Measurements from ENCODE around the gene SIPA1L3. TPM values are rescaled to one million over a fixed set of nuclear protein-coding genes. Genes with fewer than 3 reads are reported as not detected.

SIPA1L3 gene
- total and polyA plus RNA-seq, 12 donors = 2.8 to 24.2 (median 12.3) TPM

DNA sequence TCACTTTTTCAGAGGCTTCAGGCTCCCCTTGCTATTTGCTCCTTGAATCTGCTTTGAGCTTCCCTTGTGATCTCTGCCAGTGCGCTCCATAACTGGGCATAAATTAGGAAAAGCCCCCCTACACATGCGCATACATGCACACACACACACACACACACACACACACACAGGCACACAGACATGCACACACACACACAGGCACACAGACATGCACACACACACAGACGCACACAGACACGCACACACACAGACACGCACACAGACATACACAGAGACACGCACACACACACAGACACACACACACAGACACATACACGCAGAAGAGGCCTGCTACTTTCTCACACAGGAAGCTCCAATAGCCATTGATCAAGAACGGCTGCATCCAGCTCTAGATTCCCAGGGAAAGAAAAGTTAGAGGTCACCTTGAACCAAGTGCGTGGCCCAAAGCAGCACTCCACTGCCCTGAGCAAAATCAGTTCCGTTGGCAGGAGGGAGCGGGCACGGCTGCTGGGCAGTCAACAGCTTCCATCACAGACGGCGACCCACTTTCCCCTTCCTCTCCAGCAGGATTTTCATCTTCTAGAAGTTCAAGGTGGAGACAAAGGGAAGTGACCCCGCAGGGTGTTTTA, 171.4 kb downstream of the SIPA1L3 start:
- Histone ChIP-seq H3K27me3 (no peaks in the 10 kb centered on the region), H3K27ac (no peak overlapping the region), H3K36me3 (peaks cover 0 to 17% (median 10%) of the 10 kb centered on the region in 9 donors), H3K4me1 (peaks cover 0 to 12% (median 0%) of the 10 kb centered on the region in 9 donors), H3K9me3 (peaks cover 0 to 9% (median 0%) of the 10 kb centered on the region in 11 donors), H3K4me3 (no peak overlapping the region)
- DNase-seq (no peak), ATAC-seq (no peak)
- TF ChIP-seq, protein P1, sequence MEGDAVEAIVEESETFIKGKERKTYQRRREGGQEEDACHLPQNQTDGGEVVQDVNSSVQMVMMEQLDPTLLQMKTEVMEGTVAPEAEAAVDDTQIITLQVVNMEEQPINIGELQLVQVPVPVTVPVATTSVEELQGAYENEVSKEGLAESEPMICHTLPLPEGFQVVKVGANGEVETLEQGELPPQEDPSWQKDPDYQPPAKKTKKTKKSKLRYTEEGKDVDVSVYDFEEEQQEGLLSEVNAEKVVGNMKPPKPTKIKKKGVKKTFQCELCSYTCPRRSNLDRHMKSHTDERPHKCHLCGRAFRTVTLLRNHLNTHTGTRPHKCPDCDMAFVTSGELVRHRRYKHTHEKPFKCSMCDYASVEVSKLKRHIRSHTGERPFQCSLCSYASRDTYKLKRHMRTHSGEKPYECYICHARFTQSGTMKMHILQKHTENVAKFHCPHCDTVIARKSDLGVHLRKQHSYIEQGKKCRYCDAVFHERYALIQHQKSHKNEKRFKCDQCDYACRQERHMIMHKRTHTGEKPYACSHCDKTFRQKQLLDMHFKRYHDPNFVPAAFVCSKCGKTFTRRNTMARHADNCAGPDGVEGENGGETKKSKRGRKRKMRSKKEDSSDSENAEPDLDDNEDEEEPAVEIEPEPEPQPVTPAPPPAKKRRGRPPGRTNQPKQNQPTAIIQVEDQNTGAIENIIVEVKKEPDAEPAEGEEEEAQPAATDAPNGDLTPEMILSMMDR (IDR thresholded peaks at IDR 0.05) = no peak
- WGBS, 2 donors = 76 to 91% methylated on average over 15 of the region's 15 CpGs
- intact Hi-C loops (cut with DNase I) = no loop called here

GRCh38 chr19:38079926-38080380, 172.9 kb downstream of the SIPA1L3 start:
- Histone ChIP-seq H3K4me3 (no peak overlapping the region), H3K4me1 (peaks cover 0 to 12% (median 0%) of the 10 kb centered on the region in 9 donors), H3K27me3 (no peaks in the 10 kb centered on the region), H3K36me3 (peaks cover 0 to 17% (median 10%) of the 10 kb centered on the region in 9 donors), H3K9me3 (peaks cover 0 to 9% (median 0%) of the 10 kb centered on the region in 11 donors), H3K27ac (peak overlapping the region in 1 of 10 donors; percentile 6)
- WGBS, 2 donors = 68% methylated on average over 1 of the region's 1 CpG
- intact Hi-C loops (cut with DNase I) = loop anchor here in 1 of 10 donors (1.0 kb wide), 1 partner anchor 37 kb away; no protein-coding TSS in a partner anchor
- TF ChIP-seq, protein P1 (IDR thresholded peaks at IDR 0.05) = no peak
- DNase-seq (no peak), ATAC-seq (peak in 2 of 8 donors; percentile 30 to 42)

- intact Hi-C loops (cut with DNase I) = no loop called here
- peaks cover 0 to 17% (median 10%) of the 10 kb centered on the region in 9 donors for H3K36me3 ChIP-seq
- no peak overlapping the region for H3K27ac ChIP-seq
- DNase-seq = no peak
- H3K4me1 ChIP-seq = peaks cover 0 to 12% (median 0%) of the 10 kb centered on the region in 9 donors
- ATAC-seq = peak in 1 of 8 donors; percentile 46
- no peaks in the 10 kb centered on the region for H3K27me3 ChIP-seq
- no peak overlapping the region for H3K4me3 ChIP-seq
- H3K9me3 ChIP-seq = peaks cover 0 to 3% (median 0%) of the 10 kb centered on the region in 11 donors
- 98% methylated on average over 51 of the region's 51 CpGs for WGBS, 2 donors
- TF ChIP-seq, protein P1 (IDR thresholded peaks at IDR 0.05) = no peak
These were observed 174.7 kb downstream of the SIPA1L3 start for GRCh38 chr19:38081547-38082255.

DNA sequence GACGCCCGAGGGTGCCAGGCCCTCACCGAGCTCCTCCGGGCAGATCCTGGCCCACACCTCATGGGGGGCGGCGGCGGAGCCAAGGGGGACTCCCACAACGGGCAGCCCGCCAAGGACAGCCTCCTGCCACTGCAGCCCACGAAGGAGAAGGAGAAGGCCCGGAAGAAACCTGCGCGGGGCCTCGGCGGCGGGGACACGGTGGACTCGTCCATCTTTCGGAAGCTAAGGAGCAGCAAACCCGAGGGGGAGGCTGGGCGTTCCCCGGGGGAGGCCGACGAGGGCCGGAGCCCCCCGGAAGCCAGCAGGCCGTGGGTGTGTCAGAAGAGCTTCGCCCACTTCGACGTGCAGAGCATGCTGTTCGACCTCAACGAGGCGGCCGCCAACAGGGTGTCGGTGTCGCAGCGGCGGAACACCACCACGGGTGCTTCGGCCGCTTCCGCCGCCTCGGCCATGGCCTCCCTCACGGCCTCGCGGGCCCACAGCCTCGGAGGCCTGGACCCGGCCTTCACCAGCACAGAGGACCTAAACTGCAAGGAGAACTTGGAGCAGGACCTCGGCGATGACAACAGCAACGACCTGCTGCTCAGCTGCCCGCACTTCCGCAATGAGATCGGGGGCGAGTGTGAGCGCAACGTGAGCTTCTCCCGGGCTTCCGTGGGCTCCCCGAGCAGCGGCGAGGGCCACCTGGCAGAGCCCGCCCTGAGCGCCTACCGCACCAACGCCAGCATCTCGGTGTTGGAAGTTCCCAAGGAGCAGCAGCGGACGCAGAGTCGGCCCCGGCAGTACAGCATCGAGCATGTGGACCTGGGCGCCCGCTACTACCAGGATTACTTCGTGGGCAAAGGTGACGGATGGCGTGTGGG, 175.5 kb downstream of the SIPA1L3 start:
- no peak overlapping the region for H3K27ac ChIP-seq
- TF ChIP-seq, protein P1 (IDR thresholded peaks at IDR 0.05) = no peak
- no peaks in the 10 kb centered on the region for H3K9me3 ChIP-seq
- ATAC-seq = peak in 1 of 8 donors; percentile 46
- intact Hi-C loops (cut with DNase I) = no loop called here
- no peaks in the 10 kb centered on the region for H3K27me3 ChIP-seq
- 97% methylated on average over 75 to 78 of the region's 78 CpGs for WGBS, 2 donors
- peaks cover 0 to 17% (median 10%) of the 10 kb centered on the region in 9 donors for H3K36me3 ChIP-seq
- no peak for DNase-seq
- H3K4me1 ChIP-seq = peaks cover 0 to 12% (median 0%) of the 10 kb centered on the region in 9 donors
- no peak overlapping the region for H3K4me3 ChIP-seq
